LNCAP (cell line): ENCODE measurements around the gene CDKN2B-AS1.

Experiments used
- CTCF ChIP-seq: fragments of 450-650 bp; IDR thresholded peaks from 2 replicates; pipeline ENCODE4 v1.5.1; 2017; ENCODE audit warnings: mild to moderate bottlenecking

The CDKN2B-AS1 gene

DNA sequence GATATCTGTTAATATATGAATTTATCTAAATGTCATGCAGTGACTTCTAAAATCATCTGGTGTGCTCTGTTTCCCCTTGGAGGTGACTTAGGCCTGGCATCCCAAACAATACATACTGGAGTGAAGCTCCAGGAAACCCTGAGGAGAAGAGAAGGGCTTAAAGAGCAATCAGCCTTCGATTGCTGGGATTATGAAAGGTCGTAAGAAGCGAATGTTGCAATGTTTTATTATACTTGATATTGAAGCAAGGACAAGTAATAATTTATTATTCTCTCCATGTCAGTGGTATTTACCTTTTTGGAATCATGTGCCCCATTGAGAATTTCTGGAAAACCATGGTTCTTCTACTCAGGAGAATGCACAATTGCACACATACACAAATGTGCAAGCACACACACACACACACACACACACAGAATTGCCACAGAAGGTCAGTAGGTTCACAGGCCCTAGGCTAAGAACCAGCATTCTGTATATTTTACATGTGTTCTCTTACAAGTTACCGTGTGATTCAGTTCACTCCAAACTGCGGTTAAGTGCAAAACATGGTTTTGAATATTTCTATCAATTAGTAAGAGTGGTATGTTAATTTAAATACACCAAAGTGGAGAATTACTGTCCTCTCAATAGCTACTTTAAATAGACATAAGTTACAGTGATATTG is 93.6 kb downstream of the CDKN2B-AS1 start:
- no peak for TF ChIP-seq CTCF

GRCh38 chr9:22088717-22089061 is 94.1 kb downstream of the CDKN2B-AS1 start:
- no peak for TF ChIP-seq CTCF

GRCh38 chr9:22097707-22098106 is 103.1 kb downstream of the CDKN2B-AS1 start:
- TF ChIP-seq CTCF: no peak

- TF ChIP-seq CTCF: no peak
Observed at GRCh38 chr9:22098643-22099332, 104.2 kb downstream of the CDKN2B-AS1 start.

GRCh38 chr9:22100626-22101025 is 106.0 kb downstream of the CDKN2B-AS1 start:
- TF ChIP-seq CTCF: no peak

DNA sequence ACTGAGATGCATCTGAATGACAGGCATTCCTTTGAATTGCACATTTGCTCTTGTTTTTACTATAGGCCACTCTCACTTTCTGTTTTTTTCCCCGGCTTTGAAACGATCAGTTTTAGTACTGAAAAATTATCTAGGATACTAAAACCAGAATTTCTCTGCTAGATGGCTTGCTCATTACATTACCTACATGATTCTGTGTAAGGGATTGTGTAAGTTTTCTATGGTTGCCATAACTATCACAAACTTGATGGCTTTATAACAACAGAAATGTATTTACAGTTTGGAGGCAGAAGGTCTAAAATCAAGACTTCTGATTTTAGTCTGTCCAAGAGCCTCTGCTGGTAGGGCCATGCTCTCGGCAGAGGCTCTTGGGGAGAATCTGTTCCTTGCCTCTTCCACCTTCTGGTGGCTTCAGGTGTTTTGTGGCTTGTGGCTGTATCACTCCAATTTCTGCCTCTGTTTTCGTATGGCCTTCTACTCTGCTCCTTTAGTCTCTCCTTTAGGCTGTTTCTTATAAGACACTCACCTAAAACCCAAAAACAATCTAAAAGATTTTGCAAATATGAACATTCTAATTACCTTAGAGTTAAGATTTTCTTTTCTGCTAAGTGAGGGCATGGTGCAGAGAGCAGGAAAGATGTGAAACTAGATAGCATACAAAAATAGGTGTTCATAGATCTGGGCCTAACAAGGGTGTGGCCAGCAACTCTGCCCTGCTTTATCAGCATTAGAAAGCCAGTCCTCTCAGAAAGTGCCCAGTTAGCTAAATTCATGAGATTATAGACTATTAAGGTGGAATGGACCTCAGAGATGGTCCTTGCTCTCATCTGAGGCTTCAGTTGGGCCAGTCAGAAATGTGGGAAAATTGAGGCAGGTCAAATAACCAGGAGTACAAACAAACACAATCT is 107.8 kb downstream of the CDKN2B-AS1 start:
- no peak for TF ChIP-seq CTCF

DNA sequence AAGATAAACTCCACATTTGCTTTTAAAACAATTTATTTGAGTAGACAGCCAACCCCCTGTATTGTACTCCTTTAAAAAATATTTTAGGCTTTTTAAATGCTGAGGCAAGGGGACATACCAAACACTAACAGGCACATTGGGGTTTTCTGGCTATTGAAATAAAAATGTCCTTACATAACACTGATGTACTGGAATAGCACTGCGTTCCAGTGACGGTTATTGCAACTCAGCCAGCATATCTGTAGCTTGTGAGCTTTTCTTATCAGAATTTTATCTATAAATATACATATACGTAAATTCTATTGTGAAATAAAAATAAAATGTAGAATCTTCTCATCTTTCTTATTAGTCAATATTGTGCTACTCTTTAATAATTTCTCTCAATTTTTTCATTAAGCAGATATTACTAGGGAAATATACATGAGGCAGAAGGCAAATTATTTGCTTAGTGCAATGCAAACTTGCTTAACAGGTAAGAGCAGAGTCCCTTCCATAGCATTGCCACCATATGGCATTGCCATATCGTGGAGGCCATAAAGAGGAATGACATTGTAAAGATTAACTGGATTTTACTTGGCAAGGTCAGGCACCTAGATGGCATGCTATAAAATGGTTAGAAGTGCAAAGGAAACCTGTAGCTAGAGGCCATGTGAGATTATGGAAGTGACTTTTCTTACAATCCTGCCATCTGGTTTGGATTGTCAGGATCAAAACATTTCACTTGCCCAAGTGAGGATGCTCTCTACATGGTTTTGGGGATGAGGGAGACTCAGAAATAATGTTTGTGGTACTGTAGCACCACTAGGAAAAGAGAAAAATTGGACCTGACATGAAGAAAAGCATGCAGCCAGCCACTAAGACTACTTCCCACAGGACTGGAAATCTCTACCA is 109.3 kb downstream of the CDKN2B-AS1 start:
- no peak for TF ChIP-seq CTCF
